ENCODE results near the gene DENND1A.

DNA sequence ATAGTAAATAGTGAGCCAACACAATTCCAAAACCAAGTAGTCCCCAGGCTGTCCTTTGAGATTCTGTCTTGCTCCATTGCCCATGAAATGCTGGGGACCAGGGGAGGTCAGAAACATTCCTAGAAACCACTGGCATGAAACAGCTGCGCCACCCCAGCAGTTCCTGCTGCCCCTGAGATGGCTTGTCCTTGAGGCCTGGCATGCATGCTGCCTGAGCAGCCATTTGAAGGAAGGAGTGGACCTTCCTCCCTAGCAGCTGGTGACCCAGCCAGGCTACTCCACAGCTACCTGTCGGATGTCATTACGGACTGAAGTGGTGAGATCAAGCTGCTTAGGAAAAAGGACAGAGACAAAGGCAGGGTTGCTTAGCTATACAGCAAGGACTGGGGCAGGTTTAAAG is 260.6 kb downstream of the DENND1A start:
- TF ChIP-seq MAZ (IDR thresholded peaks at IDR 0.05; ENCODE audit: borderline replicate concordance, low read depth, low read length) = no peak
- no peak for TF ChIP-seq POLR2A (IDR thresholded peaks at IDR 0.05; ENCODE audit: low read length)
- no peak for TF ChIP-seq ZNF302 (CRISPR knock-in tag; IDR thresholded peaks at IDR 0.05)
- TF ChIP-seq CTCF (IDR thresholded peaks at IDR 0.05) = no peak
- TF ChIP-seq MYC (IDR thresholded peaks at IDR 0.05; ENCODE audit: borderline replicate concordance, low read length) = no peak
- TF ChIP-seq HMGXB4 (CRISPR knock-in tag; IDR thresholded peaks at IDR 0.05; ENCODE audit: borderline replicate concordance) = no peak
- no peak for TF ChIP-seq RCOR1 (IDR thresholded peaks at IDR 0.05; ENCODE audit: low read depth, low read length)
- no peak for TF ChIP-seq CHD2 (IDR thresholded peaks at IDR 0.05; ENCODE audit: low read length, partially characterized antibody)
- TF ChIP-seq HDAC2 (IDR thresholded peaks at IDR 0.05) = no peak
- no peak for TF ChIP-seq RFX5 (IDR thresholded peaks at IDR 0.05)
- TF ChIP-seq MAX (IDR thresholded peaks at IDR 0.05) = no peak
- no peak for TF ChIP-seq ESRRA (IDR thresholded peaks at IDR 0.05; ENCODE audit: borderline replicate concordance, low read length)
